ENCODE results near the gene ZGPAT. TPM values are rescaled to one million over a fixed set of nuclear protein-coding genes. Genes with fewer than 3 reads are reported as not detected.

ZGPAT gene
- total and polyA plus RNA-seq, 2 of the 8 experiments (the other 6 are each of a cell fraction or from before 2014, with no cell fraction given) = 14.5 to 21.4 TPM

GRCh38 chr20:63691711-63692435 lies 16.0 kb upstream of the ZGPAT start:
- Histone ChIP-seq H2BK120ac (replicated peaks; ENCODE audit: low read depth, low read length) (no peak overlapping the region), H4K5ac (ENCODE audit: insufficient read length, low read depth, low read length) (no peak overlapping the region), H3K4me1 (replicated peaks in 1 of 4; ENCODE audit: control insufficient read depth in 3 of 4, insufficient read depth in 4 of 4, low read length in 3 of 4) (peaks cover 0 to 6% (median 3%) of the 10 kb centered on the region in 4 experiments; a peak in 4 of 7 replicates), H3K79me2 (ENCODE audit: control insufficient read depth in 1 of 2, insufficient read depth in 2 of 2, low read length in 2 of 2) (no peaks in the 10 kb centered on the region), H4K91ac (replicated peaks; ENCODE audit: insufficient read length, low read length) (no peak overlapping the region), H3K79me1 (ENCODE audit: low read depth, low read length) (no peaks in the 10 kb centered on the region), H2AFZ (ENCODE audit: low read length) (no peak overlapping the region), H3K36me3 (ENCODE audit: control insufficient read depth in 2 of 4, insufficient read depth in 4 of 4, low read length in 3 of 4) (peaks cover 0 to 3% (median 0%) of the 10 kb centered on the region in 4 experiments; a peak in 1 of 8 replicates), H3K4ac (replicated peaks; ENCODE audit: insufficient read length, low read depth, low read length) (no peak overlapping the region), H2BK12ac (ENCODE audit: low read depth, low read length) (no peak overlapping the region), H3K56ac (replicated peaks; ENCODE audit: insufficient read length, low read depth, low read length) (no peak overlapping the region), H4K8ac (ENCODE audit: extremely low read depth, insufficient read depth, low read length) (no peak overlapping the region), H3K4me2 (ENCODE audit: insufficient read depth in 1 of 2, low read depth in 2 of 2, low read length in 2 of 2) (no peak overlapping the region), H2AK5ac (ENCODE audit: low read depth, low read length) (no peak overlapping the region), H3K23ac (ENCODE audit: insufficient read length) (no peak overlapping the region), H4K20me1 (replicated peaks in 1 of 2; ENCODE audit: control insufficient read depth in 1 of 2, insufficient read depth in 2 of 2, low read length in 2 of 2) (peaks cover 0 to 12% of the 10 kb centered on the region in 2 experiments), H3K9ac (replicated peaks in 1 of 4; ENCODE audit: extremely low read depth in 1 of 4, low read depth in 3 of 4, low read length in 3 of 4) (0 out of 7 replicates have a peak overlapping the region, but pooled peaks of 1 of the 4 experiments have one; percentile 9), H2BK20ac (ENCODE audit: low read length) (no peak overlapping the region), H3K27me3 (replicated peaks in 1 of 4; ENCODE audit: control insufficient read depth in 3 of 4, extremely low read depth in 1 of 4, insufficient read depth in 3 of 4, low read length in 3 of 4) (no peaks in the 10 kb centered on the region), H2BK15ac (ENCODE audit: low read length) (no peak overlapping the region), H3K27ac (ENCODE audit: low read depth, low read length) (no peak overlapping the region), H3K4me3 (ENCODE audit: extremely low read depth in 1 of 4, insufficient read depth in 2 of 4, low read depth in 3 of 4, low read length in 4 of 4) (no peak overlapping the region), H3K23me2 (ENCODE audit: low read depth, low read length) (peaks cover 7% of the 10 kb centered on the region; the same call in 1 of the 2 replicates), H3K18ac (ENCODE audit: extremely low read depth, low read length) (no peak overlapping the region), H2BK5ac (ENCODE audit: low read depth, low read length) (no peak overlapping the region), H3K14ac (ENCODE audit: insufficient read length) (no peak overlapping the region), H3K9me3 (ENCODE audit: insufficient read depth in 2 of 2, low read depth in 1 of 2, low read length in 1 of 2) (no peaks in the 10 kb centered on the region; a peak in 1 of 4 replicates)
- POLR2A ChIA-PET (ENCODE audit: partially characterized antibody) = interaction anchor here (0.7 to 3.5 kb wide), 9 partner anchors 9 to 279 kb away, joined by 3 to 15 read pairs (median 4); partner anchors contain the start of genes ARFRP1 and ZGPAT
- CTCF ChIA-PET (ENCODE audit: partially characterized antibody) = interaction anchor here (1.1 kb wide), 2 partner anchors 10 to 103 kb away, joined by 4 read pairs; no protein-coding TSS in a partner anchor
- DNase-seq (ENCODE audit: low read depth in 1 of 2, low spot score in 2 of 2) = no peak
- FAIRE-seq = no peak
- WGBS, 2 experiments (ENCODE audit: extremely low coverage in 1 of 2, insufficient coverage in 1 of 2, insufficient read length in 1 of 2, insufficient replicate concordance in 2 of 2, low coverage in 1 of 2, low lambda C conversion rate in 2 of 2, missing lambda C conversion rate in 1 of 2) = 94% methylated on average over 9 of the region's 21 CpGs; no CpG with 5 or more reads in 1 of the 2 experiments
- TF ChIP-seq CBX5 (IDR thresholded peaks at IDR 0.05; ENCODE audit: low read depth, low read length) (no peak), KDM4A (IDR thresholded peaks at IDR 0.05; ENCODE audit: low read depth, low read length, severe bottlenecking) (no peak), SIX5 (IDR thresholded peaks at IDR 0.05; ENCODE audit: low read depth, low read length) (no peak), NRF1 (IDR thresholded peaks at IDR 0.05; ENCODE audit: low read depth, low read length) (no peak), SIRT6 (IDR thresholded peaks at IDR 0.05; ENCODE audit: low read length) (no peak), SP4 (IDR thresholded peaks at IDR 0.05; ENCODE audit: low read length) (no peak), TCF12 (IDR thresholded peaks at IDR 0.05; ENCODE audit: low read depth, low read length) (no peak), ATF3 (IDR thresholded peaks at IDR 0.05; ENCODE audit: insufficient read depth, low read depth, low read length) (no peak), POLR2AphosphoS5 (IDR thresholded peaks at IDR 0.05; ENCODE audit: low read depth, low read length) (no peak), GABPA (IDR thresholded peaks at IDR 0.05; ENCODE audit: borderline replicate concordance, insufficient read depth, low read length) (no peak), KDM1A (IDR thresholded peaks at IDR 0.05; ENCODE audit: borderline replicate concordance, low read length) (no peak), RFX5 (IDR thresholded peaks at IDR 0.05; ENCODE audit: borderline replicate concordance, low read depth, low read length) (no peak)

Data from H1 (cell line).